Astrocyte (in vitro differentiated cells and primary cell): ENCODE data around the gene ZSCAN1. TPM values are rescaled to one million over a fixed set of nuclear protein-coding genes. Genes with fewer than 3 reads are reported as not detected.

ENCODE experiments used
- DNase-seq: peaks from one replicate; pipeline ENCODE4 v3.0.0-alpha.2; 2010; ENCODE audit warnings: low read depth
- FAIRE-seq: peaks from 2 replicates; lab custom pipeline; 2011; peaks lifted over from hg19 to GRCh38; lab: Jason Lieb, UNC
- H2AFZ ChIP-seq: 2 replicates; pipeline ENCODE4 v1.6.0; 2012; ENCODE audit warnings: low read depth, low read length, inconsistent platforms
- H3K27ac ChIP-seq: 2 replicates; pipeline ENCODE4 v1.5.1; 2011; ENCODE audit warnings: low read depth, low read length, inconsistent platforms
- H3K27me3 ChIP-seq: 2 replicates; pipeline ENCODE4 v1.6.0; 2011; ENCODE audit warnings: low read length, inconsistent platforms; ENCODE audit not compliant: insufficient read depth
- H3K36me3 ChIP-seq: 2 replicates; pipeline ENCODE4 v1.5.1; 2011; ENCODE audit warnings: low read length, inconsistent platforms; ENCODE audit not compliant: insufficient read depth
- H3K4me1 ChIP-seq: 2 replicates; pipeline ENCODE4 v1.5.1; 2011; ENCODE audit warnings: low read length, inconsistent platforms; ENCODE audit not compliant: insufficient read depth
- H3K4me2 ChIP-seq: 2 replicates; pipeline ENCODE4 v1.6.0; 2012; ENCODE audit warnings: low read length, inconsistent platforms
- H3K4me3 ChIP-seq: 2 replicates; pipeline ENCODE4 v1.5.1; 2011; ENCODE audit warnings: low read depth, mild to moderate bottlenecking, low read length, inconsistent platforms; ENCODE audit not compliant: insufficient read depth
- H3K79me2 ChIP-seq: 2 replicates; pipeline ENCODE4 v1.6.0; 2012; ENCODE audit warnings: mild to moderate bottlenecking, low read length, inconsistent platforms; ENCODE audit not compliant: insufficient read depth
- H3K9ac ChIP-seq: 2 replicates; pipeline ENCODE4 v1.6.0; 2012; ENCODE audit warnings: mild to moderate bottlenecking, low read length, inconsistent platforms
- H3K9me3 ChIP-seq: 2 replicates; pipeline ENCODE4 v1.5.1; 2012; ENCODE audit warnings: low read depth, mild to moderate bottlenecking, low read length, inconsistent platforms; ENCODE audit not compliant: insufficient read depth
- H4K20me1 ChIP-seq: 2 replicates; pipeline ENCODE4 v1.6.0; 2012; ENCODE audit warnings: low read length, inconsistent platforms; ENCODE audit not compliant: insufficient read depth
- H3K27ac Mint-ChIP-seq: one replicate; pipeline ENCODE4 v1.8.0; 2021; ENCODE audit warnings: mild to moderate bottlenecking, mixed read lengths; ENCODE audit not compliant: unreplicated experiment
- H3K27me3 Mint-ChIP-seq: one replicate; pipeline ENCODE4 v1.8.0; 2021; ENCODE audit warnings: low read depth, mixed read lengths; ENCODE audit not compliant: unreplicated experiment
- H3K36me3 Mint-ChIP-seq: one replicate; pipeline ENCODE4 v1.8.0; 2021; ENCODE audit warnings: low read depth, mixed read lengths; ENCODE audit not compliant: unreplicated experiment
- H3K4me1 Mint-ChIP-seq: one replicate; pipeline ENCODE4 v1.8.0; 2021; ENCODE audit warnings: low read depth, mixed read lengths; ENCODE audit not compliant: unreplicated experiment
- H3K4me3 Mint-ChIP-seq: one replicate; pipeline ENCODE4 v1.8.0; 2021; ENCODE audit warnings: mild to moderate bottlenecking, moderate library complexity, mixed read lengths; ENCODE audit not compliant: unreplicated experiment
- H3K9me3 Mint-ChIP-seq: one replicate; pipeline ENCODE4 v1.8.0; 2021; ENCODE audit warnings: mild to moderate bottlenecking, mixed read lengths; ENCODE audit not compliant: unreplicated experiment
- CTCF ChIP-seq: IDR thresholded peaks from 2 replicates; pipeline ENCODE4 v1.5.1; 2011; ENCODE audit warnings: low read depth, mild to moderate bottlenecking, inconsistent platforms, low read length, moderate library complexity; ENCODE audit not compliant: insufficient read depth
- EZH2 ChIP-seq: IDR thresholded peaks from 2 replicates; pipeline ENCODE4 v1.6.1; 2012; ENCODE audit warnings: mild to moderate bottlenecking, low read length, inconsistent platforms; ENCODE audit not compliant: insufficient read depth
- total RNA-seq: library from RNA; stranded (reverse); gene quantifications from 2 replicates; pipeline ENCODE4 v1.2.1, GENCODE V29; 2021

The ZSCAN1 gene
- total RNA-seq, 1 donor from 2014 or later, result not detected

- Mint-ChIP-seq H3K27me3 (peaks cover 3% of the 10 kb centered on the region), H3K4me1 (no peaks in the 10 kb centered on the region), H3K4me3 (no peak overlapping the region), H3K27ac (no peak overlapping the region), H3K36me3 (peaks cover 3% of the 10 kb centered on the region), H3K9me3 (peaks cover 38% of the 10 kb centered on the region)
- H3K36me3 ChIP-seq, result no peaks in the 10 kb centered on the region
- H3K79me2 ChIP-seq, result no peaks in the 10 kb centered on the region
- no peak overlapping the region for H3K27ac ChIP-seq
- H2AFZ ChIP-seq, result no peak overlapping the region
- no peaks in the 10 kb centered on the region for H3K4me1 ChIP-seq
- H3K4me3 ChIP-seq, result no peak overlapping the region
- FAIRE-seq, result no peak
- no peak overlapping the region for H3K9ac ChIP-seq
- H3K4me2 ChIP-seq, result no peak overlapping the region
- TF ChIP-seq CTCF, result no peak
- no peak for TF ChIP-seq EZH2
- H3K27me3 ChIP-seq, result no peaks in the 10 kb centered on the region
- H3K9me3 ChIP-seq, result peaks cover 14% of the 10 kb centered on the region
- no peak for DNase-seq
- H4K20me1 ChIP-seq, result no peaks in the 10 kb centered on the region
Measured at GRCh38 chr19:58053480-58054156, 19.8 kb downstream of the ZSCAN1 start.

- no peaks in the 10 kb centered on the region for H3K79me2 ChIP-seq
- H3K27ac ChIP-seq, result no peak overlapping the region
- H3K9me3 ChIP-seq, result peaks cover 15% of the 10 kb centered on the region
- H3K4me2 ChIP-seq, result peak overlapping the region; percentile 50
- no peak overlapping the region for H3K4me3 Mint-ChIP-seq
- no peak overlapping the region for H3K9ac ChIP-seq
- H2AFZ ChIP-seq, result peak overlapping the region; percentile 26
- no peaks in the 10 kb centered on the region for H3K27me3 ChIP-seq
- no peaks in the 10 kb centered on the region for H4K20me1 ChIP-seq
- H3K4me1 ChIP-seq, result no peaks in the 10 kb centered on the region
- H3K36me3 ChIP-seq, result no peaks in the 10 kb centered on the region
- no peak overlapping the region for H3K27ac Mint-ChIP-seq
- DNase-seq (peak; percentile 35), FAIRE-seq (no peak)
- H3K36me3 Mint-ChIP-seq, result peaks cover 5% of the 10 kb centered on the region
- TF ChIP-seq EZH2 (no peak), CTCF (no peak)
- H3K4me3 ChIP-seq, result no peak overlapping the region
- H3K9me3 Mint-ChIP-seq, result peaks cover 44% of the 10 kb centered on the region
- no peaks in the 10 kb centered on the region for H3K4me1 Mint-ChIP-seq
- H3K27me3 Mint-ChIP-seq, result peaks cover 3% of the 10 kb centered on the region
Measured at GRCh38 chr19:58054901-58055874, 21.4 kb downstream of the ZSCAN1 start.
